ENCODE measurements around the gene KCNIP3.
"Not testable (repeated sequence)": the region's sequence is repeated elsewhere in the genome, so short reads cannot be mapped to it uniquely, and the experiment has no call there.

The KCNIP3 gene

GRCh38 chr2:95375532-95376150 is 78.5 kb downstream of the KCNIP3 start:
- TF ChIP-seq, protein P1, sequence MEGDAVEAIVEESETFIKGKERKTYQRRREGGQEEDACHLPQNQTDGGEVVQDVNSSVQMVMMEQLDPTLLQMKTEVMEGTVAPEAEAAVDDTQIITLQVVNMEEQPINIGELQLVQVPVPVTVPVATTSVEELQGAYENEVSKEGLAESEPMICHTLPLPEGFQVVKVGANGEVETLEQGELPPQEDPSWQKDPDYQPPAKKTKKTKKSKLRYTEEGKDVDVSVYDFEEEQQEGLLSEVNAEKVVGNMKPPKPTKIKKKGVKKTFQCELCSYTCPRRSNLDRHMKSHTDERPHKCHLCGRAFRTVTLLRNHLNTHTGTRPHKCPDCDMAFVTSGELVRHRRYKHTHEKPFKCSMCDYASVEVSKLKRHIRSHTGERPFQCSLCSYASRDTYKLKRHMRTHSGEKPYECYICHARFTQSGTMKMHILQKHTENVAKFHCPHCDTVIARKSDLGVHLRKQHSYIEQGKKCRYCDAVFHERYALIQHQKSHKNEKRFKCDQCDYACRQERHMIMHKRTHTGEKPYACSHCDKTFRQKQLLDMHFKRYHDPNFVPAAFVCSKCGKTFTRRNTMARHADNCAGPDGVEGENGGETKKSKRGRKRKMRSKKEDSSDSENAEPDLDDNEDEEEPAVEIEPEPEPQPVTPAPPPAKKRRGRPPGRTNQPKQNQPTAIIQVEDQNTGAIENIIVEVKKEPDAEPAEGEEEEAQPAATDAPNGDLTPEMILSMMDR (IDR thresholded peaks at IDR 0.05; ENCODE audit: insufficient read depth, low read depth, low read length, missing control alignments), result no peak
- no peak overlapping the region for H3K4me3 ChIP-seq (ENCODE audit: low read length)
- DNase-seq (ENCODE audit: low read depth), result no peak

DNA sequence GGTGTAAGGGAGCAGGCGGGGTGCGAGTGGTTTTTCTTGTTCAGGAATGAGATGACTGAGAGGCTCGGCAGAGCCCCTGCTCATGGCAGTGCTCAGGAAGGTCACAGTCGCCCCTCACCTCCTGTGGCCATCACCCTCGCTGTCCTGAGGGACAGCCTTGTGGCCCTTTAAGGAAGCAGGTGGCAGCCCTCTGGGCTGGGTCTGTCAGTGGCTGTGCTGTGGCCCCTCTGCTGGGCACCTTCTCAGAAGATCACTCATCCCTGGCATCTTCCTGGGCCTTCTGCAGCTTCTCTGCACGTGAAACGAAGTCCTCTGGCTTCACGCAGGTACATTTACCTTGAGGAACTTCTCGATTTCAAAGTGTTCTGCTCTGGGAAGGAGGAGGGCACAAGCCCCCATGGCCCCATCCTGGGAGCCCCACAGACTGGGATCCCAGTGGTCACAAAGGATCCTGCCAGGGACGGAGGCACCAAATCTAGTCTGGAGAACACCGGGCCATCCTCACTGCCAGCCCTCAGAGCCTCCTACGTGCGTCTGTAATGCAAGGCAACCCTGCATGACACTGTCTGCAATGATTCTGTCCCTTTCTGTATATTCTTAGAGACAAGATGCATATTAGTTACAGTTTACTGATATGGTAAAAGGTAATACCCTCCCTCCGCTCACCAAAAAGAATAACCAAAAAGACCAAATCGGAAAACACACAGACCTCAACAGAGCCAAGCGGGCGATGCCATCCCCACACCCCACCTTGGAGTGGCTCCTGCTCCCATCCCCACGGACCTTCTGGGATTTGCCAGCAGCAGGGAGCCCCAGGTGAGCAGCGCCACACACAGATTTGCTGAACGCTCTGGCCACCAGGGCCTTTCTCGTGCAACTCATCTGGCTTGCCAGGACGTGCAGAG is 79.4 kb downstream of the KCNIP3 start:
- no peak overlapping the region for H3K4me3 ChIP-seq (ENCODE audit: low read length)
- no peak for DNase-seq (ENCODE audit: low read depth)
- TF ChIP-seq, protein P1 (IDR thresholded peaks at IDR 0.05; ENCODE audit: insufficient read depth, low read depth, low read length, missing control alignments), result no peak

GRCh38 chr2:95377216-95378123 is 80.3 kb downstream of the KCNIP3 start:
- no peak for DNase-seq (ENCODE audit: low read depth)
- no peak overlapping the region for H3K4me3 ChIP-seq (ENCODE audit: low read length)
- TF ChIP-seq, protein P1 (IDR thresholded peaks at IDR 0.05; ENCODE audit: insufficient read depth, low read depth, low read length, missing control alignments), result no peak

- not testable (repeated sequence) for H3K4me3 ChIP-seq (ENCODE audit: low read length); DNase-seq (ENCODE audit: low read depth)
These were observed 81.1 kb downstream of the KCNIP3 start for GRCh38 chr2:95378281-95378680.

- H3K4me3 ChIP-seq (ENCODE audit: low read length), result no peak overlapping the region
These were observed 82.3 kb downstream of the KCNIP3 start for GRCh38 chr2:95379371-95379831.

GRCh38 chr2:95380280-95380679 is 83.1 kb downstream of the KCNIP3 start:
- TF ChIP-seq, protein P1 (IDR thresholded peaks at IDR 0.05; ENCODE audit: insufficient read depth, low read depth, low read length, missing control alignments), result no peak
- H3K4me3 ChIP-seq (ENCODE audit: low read length), result no peak overlapping the region
- no peak for DNase-seq (ENCODE audit: low read depth)

More at GRCh38 chr2:95379371-95379831, 82.3 kb downstream of the KCNIP3 start:
- TF ChIP-seq, protein P1 (IDR thresholded peaks at IDR 0.05; ENCODE audit: insufficient read depth, low read depth, low read length, missing control alignments), result peak; percentile 6
- no peak for DNase-seq (ENCODE audit: low read depth)

DNA sequence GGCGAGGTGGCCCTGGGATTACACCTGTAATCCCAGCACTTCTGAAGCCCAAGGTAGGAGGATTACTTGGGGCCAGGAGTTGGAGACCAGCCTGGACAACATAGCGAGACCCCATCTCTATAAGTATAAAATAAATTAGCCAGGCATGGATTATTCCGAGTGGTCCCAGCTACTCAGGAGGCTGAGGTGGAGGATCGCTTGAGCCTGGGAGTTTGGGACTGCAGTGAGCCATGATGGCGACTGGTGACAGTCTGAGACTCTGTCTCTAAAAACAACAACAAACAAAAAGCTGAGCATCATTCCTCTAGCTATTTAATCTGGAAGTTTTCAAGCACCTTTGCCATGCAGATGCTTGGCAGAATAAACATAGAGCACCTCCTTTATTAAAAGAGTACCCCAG is 83.6 kb downstream of the KCNIP3 start:
- no peak overlapping the region for H3K4me3 ChIP-seq (ENCODE audit: low read length)
- TF ChIP-seq, protein P1 (IDR thresholded peaks at IDR 0.05; ENCODE audit: insufficient read depth, low read depth, low read length, missing control alignments), result no peak
- no peak for DNase-seq (ENCODE audit: low read depth)

Data from epithelial cell of esophagus (primary cell).